GM21576 (cell line): ENCODE results near the gene TMEM209.
"Not testable (repeated sequence)": the region's sequence is repeated elsewhere in the genome, so short reads cannot be mapped to it uniquely, and the experiment has no call there.

ENCODE experiments used
- ATAC-seq: cut with Tn5 transposase; IDR thresholded peaks from one replicate; pipeline ENCODE4 v1.9.1; 2021; ENCODE audit warnings: mild to moderate bottlenecking, moderate library complexity; ENCODE audit not compliant: unreplicated experiment

TMEM209 gene

DNA sequence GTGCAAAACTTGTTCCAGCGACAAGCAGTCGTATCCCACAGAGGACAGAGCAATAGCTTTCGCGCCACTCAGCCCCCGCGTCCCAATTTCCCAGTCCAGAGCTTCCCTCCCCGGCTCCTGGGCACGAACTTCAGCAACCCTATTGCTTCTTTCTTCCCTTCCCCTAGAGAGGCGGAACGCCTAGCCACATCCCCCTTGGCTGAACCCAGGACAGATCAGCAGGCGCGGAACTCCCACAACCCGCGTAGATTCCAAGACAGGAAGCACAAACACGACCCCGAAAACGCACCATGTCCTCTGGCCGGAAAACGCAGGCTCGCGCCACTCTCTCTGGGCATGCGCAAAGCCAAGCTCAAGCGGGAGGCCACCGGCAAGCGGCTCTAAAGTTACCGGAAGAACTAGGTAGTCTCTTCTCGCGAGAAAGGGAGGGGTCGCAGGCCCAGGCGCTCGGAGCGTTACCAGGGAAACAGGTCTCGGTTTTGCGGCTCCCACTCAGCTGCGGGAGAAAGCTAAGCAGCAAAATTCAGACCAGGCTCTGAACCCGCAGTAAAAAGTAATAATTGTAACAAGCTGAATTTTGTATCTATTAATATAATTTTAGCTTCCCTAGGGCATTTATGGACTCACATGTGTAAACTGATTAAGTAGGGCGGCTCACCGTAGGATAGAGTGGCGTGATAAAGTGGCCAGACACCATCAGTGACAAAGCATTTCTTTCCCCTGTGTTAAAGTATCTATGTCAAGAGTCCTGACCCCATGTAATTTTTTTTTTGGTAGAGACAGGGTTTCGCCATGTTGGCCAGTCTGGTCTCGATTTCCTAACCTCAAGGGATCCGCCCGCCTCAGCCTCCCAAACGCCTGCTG lies at the start of gene TMEM209:
TSS of gene TMEM209 (minus strand) at position 323 of the 864 bp plus-strand sequence. CDS start at position 292, 31 bp downstream.
- peak; percentile 98 for ATAC-seq

- ATAC-seq: no peak
Observed at GRCh38 chr7:130254555-130254954, 49.3 kb upstream of the TMEM209 start.

GRCh38 chr7:130249626-130250025 lies 44.4 kb upstream of the TMEM209 start:
- not testable (repeated sequence) for ATAC-seq

DNA sequence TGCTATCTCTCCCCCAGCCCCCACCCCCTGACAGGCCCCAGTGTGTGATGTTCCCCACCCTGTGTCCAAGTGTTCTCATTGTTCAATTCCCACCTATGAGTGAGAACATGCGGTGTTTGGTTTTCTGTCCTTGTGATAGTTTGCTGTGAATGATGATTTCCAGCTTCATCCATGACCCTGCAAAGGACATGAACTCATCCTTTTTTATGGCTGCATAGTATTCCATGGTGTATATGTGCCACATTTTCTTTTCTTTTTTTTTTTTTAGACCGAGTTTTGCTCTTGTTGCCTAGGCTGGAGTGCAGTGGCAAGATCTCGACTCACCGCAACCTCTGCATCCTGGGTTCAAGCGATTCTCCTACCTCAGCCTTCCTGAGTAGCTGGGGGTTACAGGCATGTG lies 43.6 kb upstream of the TMEM209 start:
- ATAC-seq: not testable (repeated sequence)

DNA sequence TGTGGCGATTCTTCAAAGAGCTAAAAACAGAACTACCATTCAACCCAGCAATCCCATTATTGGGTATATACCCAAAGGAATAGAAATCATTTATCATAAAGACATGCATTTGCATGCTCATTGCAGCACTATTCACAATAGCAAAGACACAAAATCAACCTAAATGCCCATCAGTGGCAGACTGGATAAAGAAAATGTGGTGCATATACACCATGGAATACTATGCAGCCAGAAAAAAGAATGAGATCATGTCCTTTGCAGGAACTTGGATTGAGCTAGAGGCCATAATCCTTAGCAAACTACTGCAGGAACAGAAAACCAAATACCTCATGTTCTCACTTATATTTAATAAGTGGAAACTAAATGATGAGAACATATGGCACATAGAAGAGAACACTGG lies 41.3 kb upstream of the TMEM209 start:
- ATAC-seq: not testable (repeated sequence)

DNA sequence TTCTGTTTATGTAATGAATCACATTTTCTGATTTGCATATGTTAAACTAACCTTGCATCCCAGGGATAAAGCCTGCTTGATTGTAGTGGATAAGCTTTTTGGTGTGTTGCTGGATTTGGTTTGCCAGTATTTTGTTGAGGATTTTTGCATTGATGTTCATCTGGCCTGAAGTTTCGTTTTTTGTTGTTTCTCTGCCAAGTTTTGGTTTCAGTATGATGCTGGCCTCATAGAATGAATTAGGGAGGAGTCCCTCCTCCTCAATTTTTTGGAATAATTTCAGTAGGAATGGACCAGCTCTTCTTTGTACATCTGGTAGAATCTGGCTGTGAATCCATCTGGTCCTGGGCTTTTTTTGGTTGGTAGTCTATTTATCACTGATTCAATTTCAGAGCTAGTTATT lies 38.3 kb upstream of the TMEM209 start:
- not testable (repeated sequence) for ATAC-seq

DNA sequence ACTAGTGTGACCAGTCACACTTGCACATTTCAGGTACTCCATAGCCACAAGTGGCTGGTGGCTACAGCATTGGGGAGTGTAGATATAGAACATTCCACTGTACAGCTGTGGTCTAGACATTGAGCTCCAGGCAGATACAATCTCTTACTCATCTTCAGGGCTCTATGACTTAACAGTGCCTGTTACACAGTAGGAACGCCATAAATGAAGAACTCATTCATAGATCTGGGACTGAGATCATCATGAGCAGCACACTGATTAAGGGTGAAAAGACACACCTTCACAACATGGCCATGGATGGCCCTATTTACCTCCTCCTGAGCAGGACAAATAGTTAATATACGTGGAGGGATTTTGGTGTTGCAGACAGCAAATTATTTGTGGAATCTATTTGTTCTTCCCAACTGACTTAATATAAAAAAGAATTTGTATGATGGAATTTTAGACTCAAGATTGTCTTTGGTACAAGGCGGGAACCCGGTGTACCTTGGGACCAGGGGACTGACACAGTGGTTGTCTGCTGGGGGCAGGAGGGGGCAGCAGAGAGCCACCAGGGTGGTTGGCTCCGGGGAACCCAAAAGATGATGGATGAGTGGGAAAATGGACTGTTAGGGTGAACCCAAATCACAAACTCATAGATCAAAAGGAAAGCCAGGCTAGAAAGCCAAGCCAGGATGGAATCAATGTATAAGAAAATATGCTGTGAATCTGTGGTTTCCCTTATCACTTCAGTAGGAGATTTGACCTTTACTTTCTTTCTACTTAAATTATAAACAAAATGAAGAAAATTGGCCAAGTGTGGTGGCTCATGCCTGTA lies 37.2 kb upstream of the TMEM209 start:
- ATAC-seq: no peak

DNA sequence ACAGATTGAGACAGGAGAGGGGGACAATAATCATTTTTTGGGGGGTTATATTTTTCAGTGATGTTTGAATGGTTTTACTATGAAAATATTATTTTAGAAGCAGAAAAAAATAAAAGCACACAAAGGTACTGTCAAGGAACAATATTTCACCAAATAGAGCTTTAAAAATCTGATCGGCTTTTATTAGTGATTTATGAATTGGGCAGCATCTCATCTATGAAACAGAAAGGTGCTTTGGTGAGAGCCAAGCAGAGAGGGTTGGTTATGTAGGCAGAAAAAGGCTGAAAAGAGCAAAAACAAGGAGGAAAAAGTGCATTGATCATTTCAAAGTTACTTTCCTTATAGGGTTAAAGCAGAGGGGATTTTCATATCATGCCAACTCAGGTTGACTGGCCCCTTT lies 35.0 kb upstream of the TMEM209 start:
- ATAC-seq: no peak

DNA sequence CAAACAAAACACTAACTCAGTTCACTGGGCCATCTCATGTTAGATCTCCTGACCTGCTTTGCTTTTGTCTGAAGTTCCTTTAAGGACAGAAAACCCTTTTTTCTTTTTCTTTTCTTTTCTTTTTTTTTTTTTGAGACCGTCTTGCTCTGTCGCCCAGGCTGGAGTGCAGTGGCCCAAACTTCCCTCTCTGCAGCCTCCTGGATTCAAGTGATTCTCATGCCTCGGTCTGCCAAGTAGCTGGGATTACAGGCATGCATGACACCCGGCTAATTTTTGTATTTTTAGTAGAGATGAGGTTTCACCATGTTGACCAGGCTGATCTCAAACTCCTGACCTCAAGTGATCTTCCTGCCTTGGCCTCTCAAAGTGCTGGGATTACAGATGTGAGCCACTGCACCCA lies 31.2 kb upstream of the TMEM209 start:
- not testable (repeated sequence) for ATAC-seq

GRCh38 chr7:130234078-130234477 lies 28.9 kb upstream of the TMEM209 start:
- no peak for ATAC-seq

DNA sequence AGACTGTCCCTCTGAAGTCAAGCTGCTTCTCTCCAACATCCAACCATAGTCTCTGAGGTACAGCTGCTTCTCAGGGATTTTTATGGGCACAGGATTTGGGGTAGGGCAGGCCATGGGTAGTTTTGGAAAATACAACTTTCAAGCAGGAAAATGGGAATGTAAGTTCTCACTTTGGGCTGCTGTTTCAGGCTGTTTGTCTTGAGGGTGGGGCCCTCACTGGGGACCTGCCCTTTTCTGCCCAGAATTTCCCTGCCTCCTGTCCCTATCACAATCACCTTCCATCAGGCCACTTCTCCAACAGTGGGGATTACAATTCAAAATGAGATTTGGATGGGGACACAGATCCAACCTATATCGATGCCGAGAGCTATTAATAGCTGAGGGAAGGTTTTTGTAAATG lies 27.0 kb upstream of the TMEM209 start:
- ATAC-seq: no peak

DNA sequence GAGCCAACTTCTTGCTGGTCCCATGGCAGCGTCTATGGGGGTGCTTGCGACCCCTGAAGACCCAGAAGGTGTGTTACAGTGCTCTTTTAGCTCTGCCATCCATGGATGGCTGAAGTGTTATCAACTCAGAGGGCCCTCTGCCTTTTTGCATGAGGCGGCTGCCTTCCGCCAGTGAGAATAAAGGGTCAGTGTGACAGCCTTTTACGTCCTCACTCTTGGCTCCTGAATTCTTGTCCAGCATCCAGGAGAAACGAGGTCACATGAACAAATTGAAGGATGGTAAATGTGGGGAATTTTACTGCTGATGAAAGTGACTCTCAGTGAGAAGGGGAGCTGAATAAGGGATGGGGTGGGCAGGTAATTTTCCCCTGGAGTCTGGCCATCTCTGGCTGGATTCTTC lies 26.6 kb upstream of the TMEM209 start:
- ATAC-seq: no peak

GRCh38 chr7:130229981-130230380 lies 24.8 kb upstream of the TMEM209 start:
- ATAC-seq: not testable (repeated sequence)

GRCh38 chr7:130228840-130229502 lies 23.8 kb upstream of the TMEM209 start:
- no peak for ATAC-seq

DNA sequence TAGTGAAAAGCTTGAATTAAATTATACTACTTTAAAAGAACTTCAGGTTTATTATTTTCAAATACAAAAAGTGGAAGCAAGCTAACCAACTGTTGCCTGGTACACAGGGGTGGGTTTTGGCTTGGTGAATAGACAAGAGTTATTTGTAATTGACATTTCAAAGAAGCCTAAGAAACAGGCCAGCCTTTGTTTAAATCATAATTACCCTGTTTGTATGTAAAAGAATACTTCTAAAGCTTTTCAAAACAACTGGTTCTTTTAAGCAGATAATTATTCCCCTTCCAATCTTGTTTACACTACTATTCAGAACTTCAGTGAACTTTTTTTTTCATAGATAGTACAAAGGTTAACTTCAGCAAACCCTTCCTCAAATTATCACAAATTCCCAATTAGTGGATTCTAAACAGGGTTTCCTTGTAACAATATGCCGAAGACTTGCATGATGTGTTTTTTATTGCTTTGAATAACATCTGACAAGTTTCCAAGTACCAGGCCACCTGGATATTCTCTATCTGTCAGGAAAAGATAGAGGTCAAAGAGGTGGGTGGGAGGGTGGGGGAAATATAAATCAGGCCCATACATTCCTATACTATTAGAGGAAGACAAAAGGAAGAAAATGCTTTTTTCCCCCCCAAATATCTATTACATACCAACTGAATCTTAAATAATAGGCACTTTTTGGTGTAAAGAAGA lies 22.8 kb upstream of the TMEM209 start:
- no peak for ATAC-seq

- no peak for ATAC-seq
Observed at GRCh38 chr7:130226333-130226732, 21.1 kb upstream of the TMEM209 start.

DNA sequence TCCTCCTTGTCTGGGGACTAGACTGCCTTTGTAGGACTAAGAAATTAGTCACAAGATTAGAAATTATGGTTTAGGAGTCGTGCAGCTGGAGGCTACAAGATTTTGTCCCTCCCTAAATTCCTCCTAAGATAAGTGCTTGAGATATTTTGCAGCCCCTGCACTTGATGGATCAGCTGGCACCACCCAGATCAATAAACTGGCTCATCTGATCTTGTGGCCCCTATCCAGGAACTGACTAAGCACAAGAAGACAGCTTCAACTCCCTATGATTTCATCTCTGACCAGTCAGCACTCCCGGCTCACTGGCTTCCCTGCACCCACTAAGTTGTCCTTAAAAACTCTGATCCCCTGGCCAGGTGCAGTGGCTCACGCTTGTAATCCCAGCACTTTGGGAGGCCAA lies 19.7 kb upstream of the TMEM209 start:
- not testable (repeated sequence) for ATAC-seq

- no peak for ATAC-seq
Observed at GRCh38 chr7:130224210-130224609, 19.0 kb upstream of the TMEM209 start.

DNA sequence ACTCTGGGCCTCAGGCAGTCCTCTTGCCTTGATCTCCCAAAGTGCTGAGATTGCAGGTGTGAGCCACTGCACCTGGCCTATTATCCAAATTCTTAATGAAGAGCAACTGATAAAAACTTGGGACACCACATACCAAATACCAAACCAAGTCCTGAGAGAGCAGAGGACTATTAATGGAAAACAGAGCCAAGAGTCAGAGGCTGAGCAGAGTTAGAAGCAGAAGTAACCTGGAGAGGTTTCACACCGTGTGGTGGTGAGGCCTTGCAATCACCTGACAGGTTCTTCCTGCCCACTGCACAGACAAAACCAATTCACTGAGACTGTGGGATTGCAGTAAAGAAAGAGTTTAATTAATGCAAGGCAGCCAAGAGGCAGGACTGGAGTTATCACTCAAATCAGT lies 18.4 kb upstream of the TMEM209 start:
- ATAC-seq: no peak

- no peak for ATAC-seq
Observed at GRCh38 chr7:130221746-130222145, 16.5 kb upstream of the TMEM209 start.

DNA sequence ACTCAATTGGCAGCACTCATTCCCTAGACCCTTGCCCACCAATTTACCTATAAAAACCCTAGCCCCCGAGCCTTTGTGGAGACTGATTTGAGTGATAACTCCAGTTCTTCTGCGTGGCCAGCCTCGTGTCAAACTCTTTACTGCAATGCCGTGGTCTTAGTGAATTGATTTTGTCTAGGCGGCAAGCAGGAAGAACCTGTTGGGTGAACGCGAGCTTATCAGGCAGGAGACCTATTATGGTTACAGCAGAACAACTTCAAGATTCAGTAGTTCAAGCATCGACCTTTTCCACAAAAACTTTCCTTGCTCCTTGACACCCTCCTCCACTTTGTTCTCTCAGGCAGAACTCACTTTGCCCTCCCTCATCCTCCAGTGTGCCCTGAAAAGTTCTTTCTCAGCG lies 14.7 kb upstream of the TMEM209 start:
- no peak for ATAC-seq
